Measurements from ENCODE around the gene APEX1. TPM values are rescaled to one million over a fixed set of nuclear protein-coding genes. Genes with fewer than 3 reads are reported as not detected.
A peak's percentile ranks its signal among the peaks of the same experiment; 100 is the strongest.
"Not testable (repeated sequence)": the region's sequence is repeated elsewhere in the genome, so short reads cannot be mapped to it uniquely, and the experiment has no call there.

Gene APEX1
- polyA plus RNA-seq, 1 donor from 2014 or later = 143 TPM

DNA sequence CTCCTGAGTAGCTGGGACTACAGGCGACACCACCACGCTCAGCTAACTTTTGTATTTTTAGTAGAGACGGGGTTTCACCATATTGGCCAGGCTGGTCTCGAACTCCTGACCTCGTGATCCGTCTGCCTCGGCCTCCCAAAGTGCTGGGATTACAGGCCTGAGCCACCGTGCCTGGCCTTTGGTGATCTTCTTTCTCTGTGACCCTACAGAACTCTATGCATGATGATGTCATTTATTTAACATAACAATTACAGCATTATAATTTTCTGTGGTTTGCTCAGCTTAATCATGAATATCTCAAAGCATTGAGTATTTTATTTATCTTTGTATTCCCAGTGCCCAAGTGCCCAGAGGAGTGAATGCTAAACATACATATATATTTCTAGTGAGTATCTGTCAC lies 2.2 kb upstream of the APEX1 start:
- H3K9me3 Mint-ChIP-seq, H3K27me3 Mint-ChIP-seq, H3K36me3 Mint-ChIP-seq: not testable (repeated sequence)
- Mint-ChIP-seq H3K4me3 (peak overlapping the region; percentile 16 to 52 (median 33)), H3K4me1 (peaks cover 0 to 18% (median 8%) of the 10 kb centered on the region in 3 donors), H3K27ac (peak overlapping the region in 1 of 3 donors; percentile 63)

DNA sequence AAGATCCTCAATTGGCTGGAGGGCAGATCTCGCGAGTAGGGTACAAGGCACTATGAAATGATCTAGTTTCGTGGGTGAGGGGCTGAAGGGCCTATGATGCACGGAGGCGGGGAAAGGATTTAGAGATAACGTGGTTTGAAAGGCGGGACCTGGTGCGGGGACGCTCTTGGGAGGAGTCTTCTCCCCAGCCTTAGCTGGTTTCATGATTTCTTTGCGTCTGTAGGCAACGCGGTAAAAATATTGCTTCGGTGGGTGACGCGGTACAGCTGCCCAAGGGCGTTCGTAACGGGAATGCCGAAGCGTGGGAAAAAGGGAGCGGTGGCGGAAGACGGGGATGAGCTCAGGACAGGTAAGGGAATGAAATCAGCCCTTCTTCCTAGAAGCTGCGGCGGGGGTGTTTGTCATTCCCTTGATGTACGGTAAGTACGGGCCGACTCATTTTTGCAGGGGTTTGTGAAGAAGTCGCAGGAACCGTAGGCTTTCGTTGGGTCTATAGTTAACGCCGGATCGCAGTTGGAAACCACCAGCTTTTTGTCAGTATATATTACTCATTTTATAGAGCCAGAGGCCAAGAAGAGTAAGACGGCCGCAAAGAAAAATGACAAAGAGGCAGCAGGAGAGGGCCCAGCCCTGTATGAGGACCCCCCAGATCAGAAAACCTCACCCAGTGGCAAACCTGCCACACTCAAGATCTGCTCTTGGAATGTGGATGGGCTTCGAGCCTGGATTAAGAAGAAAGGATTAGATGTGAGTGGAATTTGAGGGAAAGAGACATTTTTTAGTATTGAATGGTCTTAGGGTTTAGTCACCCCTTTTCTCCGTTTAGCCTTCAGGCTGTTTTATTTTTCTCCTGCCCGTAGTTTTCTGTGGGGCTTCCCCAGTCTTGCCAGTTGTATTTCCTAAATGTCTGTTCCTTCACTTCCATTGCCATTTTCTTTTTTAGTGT lies 602 bp downstream of the APEX1 start:
- Mint-ChIP-seq H3K27ac (no peak overlapping the region), H3K9me3 (no peaks in the 10 kb centered on the region), H3K4me3 (no peak overlapping the region), H3K4me1 (peaks cover 6 to 32% (median 16%) of the 10 kb centered on the region in 3 donors), H3K27me3 (no peaks in the 10 kb centered on the region), H3K36me3 (peaks cover 7% of the 10 kb centered on the region)

DNA sequence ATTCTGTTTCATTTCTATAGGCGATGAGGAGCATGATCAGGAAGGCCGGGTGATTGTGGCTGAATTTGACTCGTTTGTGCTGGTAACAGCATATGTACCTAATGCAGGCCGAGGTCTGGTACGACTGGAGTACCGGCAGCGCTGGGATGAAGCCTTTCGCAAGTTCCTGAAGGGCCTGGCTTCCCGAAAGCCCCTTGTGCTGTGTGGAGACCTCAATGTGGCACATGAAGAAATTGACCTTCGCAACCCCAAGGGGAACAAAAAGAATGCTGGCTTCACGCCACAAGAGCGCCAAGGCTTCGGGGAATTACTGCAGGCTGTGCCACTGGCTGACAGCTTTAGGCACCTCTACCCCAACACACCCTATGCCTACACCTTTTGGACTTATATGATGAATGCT lies 1.9 kb downstream of the APEX1 start:
- Mint-ChIP-seq H3K4me1 (peaks cover 11 to 37% (median 18%) of the 10 kb centered on the region in 3 donors), H3K27ac (peak overlapping the region in 2 of 3 donors; percentile 60 to 85), H3K27me3 (no peaks in the 10 kb centered on the region), H3K4me3 (peak overlapping the region in 2 of 4 donors; percentile 8 to 25), H3K9me3 (no peaks in the 10 kb centered on the region), H3K36me3 (peaks cover 6% of the 10 kb centered on the region)

DNA sequence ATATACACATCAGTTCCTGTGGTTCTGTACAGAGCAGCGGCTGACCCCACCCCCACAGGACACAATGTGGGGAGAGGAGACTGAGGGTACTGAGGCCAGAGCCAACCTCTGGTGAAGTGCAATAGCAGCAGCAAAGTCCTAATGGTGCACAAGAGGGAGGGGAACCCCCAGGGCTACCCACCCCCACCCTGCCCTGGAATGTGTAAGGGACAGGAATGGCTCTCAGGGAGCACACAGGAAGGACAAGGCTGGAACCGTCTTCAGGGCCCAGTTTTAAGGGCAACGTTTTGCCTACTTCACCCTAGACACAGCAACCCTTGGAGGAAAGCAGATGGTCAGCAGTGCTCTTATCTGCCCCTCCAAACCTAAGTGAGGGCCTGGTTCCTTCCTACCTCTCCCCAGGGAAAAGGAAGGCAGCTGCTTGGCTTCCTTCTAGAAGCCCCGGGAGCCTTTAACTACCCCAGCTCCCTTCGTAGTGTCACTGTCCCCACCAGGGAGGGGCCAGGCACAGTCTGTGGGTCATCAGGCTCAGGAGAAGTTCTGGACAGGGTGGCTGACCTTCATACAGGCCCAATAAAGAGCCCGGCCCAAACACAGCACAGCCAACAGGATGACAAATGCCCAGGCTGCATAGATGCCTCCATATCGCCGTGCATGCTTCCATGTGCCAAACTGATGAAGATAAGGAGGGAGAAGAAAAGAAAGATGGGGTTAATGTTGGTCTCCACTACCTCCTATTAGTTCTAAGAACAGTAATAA lies 3.2 kb downstream of the APEX1 start:
- no peaks in the 10 kb centered on the region for H3K27me3 Mint-ChIP-seq
- no peaks in the 10 kb centered on the region for H3K9me3 Mint-ChIP-seq
- peak overlapping the region in 2 of 4 donors; percentile 19 to 24 for H3K4me3 Mint-ChIP-seq
- H3K36me3 Mint-ChIP-seq = peaks cover 2% of the 10 kb centered on the region
- H3K4me1 Mint-ChIP-seq = peaks cover 11 to 36% (median 15%) of the 10 kb centered on the region in 3 donors
- H3K27ac Mint-ChIP-seq = peak overlapping the region in 2 of 3 donors; percentile 84 to 85

DNA sequence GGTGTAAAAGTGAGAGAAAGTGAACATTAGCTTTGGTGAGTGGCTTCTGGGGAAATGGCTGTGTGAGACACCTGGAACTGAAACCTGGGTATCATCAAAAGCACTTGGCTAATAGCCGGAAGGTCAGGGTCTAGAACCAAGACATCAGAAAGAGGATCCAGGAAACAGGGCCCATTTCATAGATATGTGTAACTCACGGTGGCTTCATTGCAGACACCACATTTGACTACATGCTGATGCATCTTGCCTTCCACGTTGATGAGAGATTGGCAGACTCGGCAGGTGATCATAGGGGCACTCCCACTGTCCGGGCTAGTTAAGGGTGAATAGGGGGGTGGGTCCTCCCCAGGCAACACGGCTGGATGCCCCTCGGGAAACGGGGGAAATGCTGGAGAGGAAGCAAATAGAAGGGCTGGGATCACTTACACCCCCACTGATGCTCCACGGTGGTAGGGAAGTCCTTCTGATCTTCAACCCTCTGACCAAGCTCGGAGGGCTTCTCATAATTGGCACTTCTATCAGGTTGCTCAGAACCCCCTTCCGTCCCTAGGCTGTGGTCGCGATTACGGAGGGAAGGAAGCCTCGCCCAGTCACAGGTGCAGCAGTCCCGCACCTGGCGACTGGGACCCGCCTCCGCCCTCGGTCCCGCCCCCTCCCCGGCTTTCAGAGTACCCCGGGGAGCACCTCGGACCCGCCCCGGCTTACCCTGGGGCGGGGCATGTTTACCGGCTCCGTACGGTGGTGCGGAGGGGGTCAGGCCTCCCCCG lies 5.6 kb downstream of the APEX1 start:
- no peaks in the 10 kb centered on the region for H3K9me3 Mint-ChIP-seq
- H3K4me1 Mint-ChIP-seq = peaks cover 11 to 44% (median 15%) of the 10 kb centered on the region in 3 donors
- H3K27ac Mint-ChIP-seq = peak overlapping the region; percentile 94 to 100 (median 98)

DNA sequence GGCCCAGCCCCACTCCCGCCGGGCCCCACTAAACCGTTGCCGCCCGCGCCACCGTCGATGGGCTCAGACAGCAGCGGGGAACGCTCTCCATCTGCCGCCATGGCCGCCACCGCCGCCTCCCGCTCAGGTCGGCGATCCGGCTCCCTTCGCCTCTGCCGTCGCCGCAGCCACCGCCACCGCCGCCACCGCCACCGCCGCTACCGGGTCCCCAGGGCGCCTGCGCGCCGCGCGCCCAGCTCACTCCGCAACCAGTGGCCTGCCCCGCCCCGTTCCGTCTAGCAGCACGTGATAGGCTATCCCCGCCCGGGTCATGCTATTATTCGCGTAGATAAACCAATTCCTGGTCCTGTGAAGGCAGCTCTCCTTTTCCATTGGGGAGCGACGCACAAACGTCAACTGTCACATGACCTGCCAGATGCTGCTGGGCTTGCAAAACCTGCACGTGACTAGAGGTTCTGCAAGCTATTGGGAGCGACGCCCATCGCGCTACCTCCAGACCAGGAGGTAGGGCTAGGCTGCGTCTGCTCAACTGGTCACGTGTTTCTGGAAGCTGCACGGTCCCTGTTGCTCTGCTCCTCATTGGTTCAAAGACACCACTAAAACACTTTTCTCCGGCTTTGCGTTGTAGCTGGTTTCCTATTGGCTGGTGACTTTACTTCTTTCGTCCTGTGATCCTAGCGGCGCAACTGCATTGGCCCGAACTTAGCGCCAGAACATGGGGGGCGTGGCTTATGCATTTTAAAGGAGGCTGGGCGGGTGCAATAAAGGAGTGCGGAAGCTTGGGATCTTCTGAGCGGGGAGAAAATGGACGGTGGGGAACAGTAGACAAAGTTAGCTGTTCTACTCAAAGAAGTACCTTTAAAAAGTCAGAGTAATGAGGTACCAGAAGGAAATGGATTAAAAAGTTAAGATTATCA lies 6.5 kb downstream of the APEX1 start, which contains the start of gene PIP4P1:
PIP4P1 (minus strand) TSS at position 210 of the 917 bp plus-strand sequence; CDS start at position 101, 109 bp downstream.
- Mint-ChIP-seq H3K27me3 (no peaks in the 10 kb centered on the region), H3K9me3 (no peaks in the 10 kb centered on the region), H3K4me1 (peaks cover 11 to 44% (median 15%) of the 10 kb centered on the region in 3 donors), H3K36me3 (peaks cover 2% of the 10 kb centered on the region), H3K4me3 (peak within 1 kb of the TSS; percentile 84 to 98 (median 96)), H3K27ac (peak within 1 kb of the TSS; percentile 94 to 100 (median 98))

More for the DNA sequence above, 5.6 kb downstream of the APEX1 start:
- no peaks in the 10 kb centered on the region for H3K27me3 Mint-ChIP-seq
- H3K36me3 Mint-ChIP-seq = peaks cover 2% of the 10 kb centered on the region
- peak overlapping the region; percentile 84 to 98 (median 96) for H3K4me3 Mint-ChIP-seq

DNA sequence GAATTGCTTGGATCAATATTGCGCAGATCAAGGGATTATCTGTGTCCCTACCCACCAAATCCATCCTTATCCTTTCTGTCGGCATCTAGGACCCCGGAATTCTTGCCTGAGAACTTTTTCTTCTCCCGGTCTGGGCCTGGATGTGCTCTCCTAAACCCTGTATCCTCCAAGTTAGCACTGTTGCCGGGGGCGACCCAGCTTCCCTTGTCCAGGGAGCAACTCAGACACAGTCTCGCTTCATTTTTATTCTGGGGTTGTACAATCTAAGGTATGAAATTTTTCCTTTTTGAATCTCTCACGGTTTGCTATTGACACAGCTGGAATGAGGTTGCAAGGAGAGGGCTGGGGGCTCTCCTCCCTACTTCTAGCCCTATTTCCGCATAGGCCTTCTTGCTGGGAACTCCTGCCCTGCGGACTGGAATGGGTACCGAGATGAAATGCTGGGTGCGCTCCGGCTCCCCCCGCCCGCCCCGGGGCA lies 13.8 kb downstream of the APEX1 start:
- Mint-ChIP-seq H3K4me1 (peaks cover 26 to 30% (median 28%) of the 10 kb centered on the region in 3 donors), H3K36me3 (peaks cover 5% of the 10 kb centered on the region), H3K27me3 (no peaks in the 10 kb centered on the region), H3K4me3 (peak overlapping the region; percentile 93 to 100 (median 98)), H3K9me3 (no peaks in the 10 kb centered on the region), H3K27ac (peak overlapping the region; percentile 76 to 96 (median 76))

DNA sequence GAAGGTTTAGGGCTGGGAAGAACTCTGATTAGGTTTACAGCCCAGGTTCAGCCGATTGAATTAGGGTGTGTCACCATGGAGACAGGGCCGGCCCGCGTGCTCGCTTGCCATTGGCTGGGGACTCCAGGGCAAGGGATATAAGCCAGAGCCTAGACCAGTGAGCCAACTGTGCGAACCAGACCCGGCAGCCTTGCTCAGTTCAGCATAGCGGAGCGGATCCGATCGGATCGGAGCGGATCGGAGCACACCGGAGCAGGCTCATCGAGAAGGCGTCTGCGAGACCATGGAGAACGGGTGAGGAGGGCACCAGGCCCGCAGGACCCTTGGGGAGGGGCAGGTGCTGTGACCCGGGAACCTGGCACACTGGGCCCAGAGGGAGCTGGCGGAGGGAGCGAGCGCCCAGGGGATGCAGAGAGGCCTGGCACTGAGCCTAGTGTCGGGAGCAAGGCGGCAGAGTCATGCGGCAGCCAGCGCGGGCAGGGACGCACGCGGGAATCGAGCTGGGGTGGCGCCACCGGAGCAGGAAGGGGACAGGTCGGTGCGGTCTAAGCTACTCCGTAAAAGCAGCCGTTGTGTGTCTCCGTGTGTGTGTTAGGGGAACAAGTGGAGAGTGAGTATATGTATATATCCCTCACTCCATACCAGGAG lies 14.3 kb downstream of the APEX1 start, which contains the start of gene PNP:
PNP (plus strand) TSS at position 165 of the 648 bp plus-strand sequence; CDS start at position 284, 119 bp downstream.
- H3K9me3 Mint-ChIP-seq = no peaks in the 10 kb centered on the region
- H3K27ac Mint-ChIP-seq = peak within 1 kb of the TSS; percentile 76 to 96 (median 76)
- peaks cover 26 to 30% (median 27%) of the 10 kb centered on the region in 3 donors for H3K4me1 Mint-ChIP-seq
- H3K27me3 Mint-ChIP-seq = no peaks in the 10 kb centered on the region
- peaks cover 10% of the 10 kb centered on the region for H3K36me3 Mint-ChIP-seq
- peak within 1 kb of the TSS; percentile 93 to 100 (median 98) for H3K4me3 Mint-ChIP-seq

DNA sequence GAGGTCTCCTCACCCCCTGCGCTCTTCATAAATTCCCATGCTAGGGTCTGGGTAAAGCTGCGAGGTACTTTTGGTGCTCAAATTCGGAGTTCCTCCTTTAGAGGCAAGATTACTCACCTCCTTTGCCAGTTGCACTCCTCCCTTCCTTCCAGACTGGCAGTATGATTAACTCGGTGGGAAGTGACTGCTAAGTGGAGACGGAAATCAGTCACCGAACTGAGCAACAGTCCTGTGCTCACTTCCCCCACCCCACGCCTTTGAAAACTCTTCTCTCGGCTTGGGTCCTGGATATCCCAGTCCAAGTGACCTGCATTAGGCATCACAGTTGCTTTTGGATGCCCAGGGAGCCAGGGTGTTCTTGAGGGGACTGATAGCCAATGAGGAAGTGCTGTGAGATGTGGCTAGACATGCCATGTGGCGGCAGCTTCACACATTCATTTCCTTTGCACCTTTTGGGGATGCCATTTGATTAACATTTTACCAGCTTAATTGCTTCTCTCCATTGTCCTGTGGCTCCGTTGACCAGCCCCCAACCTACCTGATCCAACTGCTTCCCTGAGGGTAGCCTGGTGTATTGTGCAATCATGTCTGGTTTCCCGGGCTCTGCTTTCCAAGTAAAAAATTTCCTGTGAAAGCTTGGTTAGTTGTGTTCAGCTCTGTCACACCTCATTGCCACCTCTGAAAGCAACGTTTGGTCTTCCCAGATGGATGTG lies 15.0 kb downstream of the APEX1 start:
- Mint-ChIP-seq H3K27ac (peak overlapping the region; percentile 76 to 96 (median 76)), H3K36me3 (peaks cover 11% of the 10 kb centered on the region), H3K9me3 (no peaks in the 10 kb centered on the region), H3K4me3 (peak overlapping the region; percentile 93 to 100 (median 98)), H3K27me3 (no peaks in the 10 kb centered on the region), H3K4me1 (peaks cover 23 to 30% (median 26%) of the 10 kb centered on the region in 3 donors)

DNA sequence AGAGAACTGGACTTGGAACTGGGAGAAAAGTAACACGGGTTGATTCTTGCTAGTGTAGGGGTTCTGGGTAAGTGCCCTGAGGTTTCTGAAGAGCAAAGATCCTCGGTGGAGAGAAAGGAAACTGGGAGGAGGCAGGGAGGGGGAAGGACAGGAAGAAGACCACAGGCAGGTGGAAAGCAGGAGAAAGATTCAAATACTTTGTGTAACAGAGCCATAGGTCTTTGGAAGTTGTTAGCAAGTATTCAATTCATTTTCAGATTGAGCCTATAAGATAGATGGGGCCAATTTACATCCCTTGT lies 15.5 kb downstream of the APEX1 start:
- Mint-ChIP-seq H3K27me3 (no peaks in the 10 kb centered on the region), H3K4me3 (peak overlapping the region; percentile 93 to 100 (median 98)), H3K27ac (peak overlapping the region; percentile 76 to 96 (median 76)), H3K4me1 (peaks cover 24 to 30% (median 26%) of the 10 kb centered on the region in 3 donors), H3K9me3 (no peaks in the 10 kb centered on the region), H3K36me3 (peaks cover 11% of the 10 kb centered on the region)

DNA sequence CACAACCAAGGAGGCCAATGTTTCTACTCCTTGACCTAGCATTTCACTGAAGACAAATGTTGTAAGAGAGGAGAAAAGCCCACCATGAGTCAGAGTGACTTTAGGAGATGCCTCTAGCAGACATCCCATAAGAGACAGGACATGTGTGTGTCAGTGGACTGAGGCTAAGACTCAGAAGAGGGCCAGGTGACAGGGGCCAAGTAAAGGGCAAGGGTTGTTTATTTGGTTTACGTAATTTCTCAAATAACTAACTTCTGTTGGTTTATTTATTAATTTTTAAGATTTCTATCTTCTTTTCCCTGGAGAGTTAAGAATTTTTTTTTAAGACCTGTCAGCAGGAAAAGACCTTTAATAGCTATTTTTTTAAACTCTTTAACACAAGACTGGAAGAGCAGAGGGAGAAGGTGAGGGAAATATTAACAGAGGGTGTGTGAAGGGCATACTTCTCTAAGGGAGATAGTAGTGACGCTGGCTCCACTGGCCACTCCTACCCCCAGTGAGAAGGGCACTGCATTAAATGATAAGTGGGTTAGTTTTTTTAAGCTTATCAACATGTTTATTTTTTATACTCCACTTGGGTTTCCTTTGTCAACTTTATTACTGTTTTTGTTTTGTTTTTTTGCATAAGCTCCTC lies 17.6 kb downstream of the APEX1 start:
- Mint-ChIP-seq H3K27ac (peak overlapping the region in 1 of 3 donors; percentile 5), H3K9me3 (no peaks in the 10 kb centered on the region), H3K36me3 (peaks cover 16% of the 10 kb centered on the region), H3K4me3 (peak overlapping the region in 2 of 4 donors; percentile 70 to 82), H3K4me1 (peaks cover 35 to 40% (median 37%) of the 10 kb centered on the region in 3 donors), H3K27me3 (no peaks in the 10 kb centered on the region)

DNA sequence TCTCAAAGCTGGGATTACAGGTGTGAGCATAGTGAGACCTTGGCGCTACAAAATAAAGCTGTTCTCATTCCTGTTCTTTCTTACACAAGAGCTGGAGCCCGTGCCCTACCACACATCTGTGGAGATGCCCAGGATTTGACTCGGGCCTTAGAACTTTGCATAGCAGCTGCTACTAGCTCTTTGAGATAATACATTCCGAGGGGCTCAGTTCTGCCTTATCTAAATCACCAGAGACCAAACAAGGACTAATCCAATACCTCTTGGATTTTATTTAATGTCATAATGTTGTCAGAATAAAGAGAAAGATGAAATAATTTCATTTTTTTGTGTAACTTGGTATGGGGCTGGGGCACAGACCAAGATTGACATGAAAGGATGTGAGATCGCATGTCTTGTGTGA lies 21.8 kb downstream of the APEX1 start:
- Mint-ChIP-seq H3K27ac (peak overlapping the region; percentile 1 to 91 (median 10)), H3K4me1 (peaks cover 16 to 29% (median 21%) of the 10 kb centered on the region in 3 donors), H3K9me3 (no peaks in the 10 kb centered on the region), H3K4me3 (peak overlapping the region; percentile 4 to 59 (median 38)), H3K27me3 (no peaks in the 10 kb centered on the region), H3K36me3 (peaks cover 15% of the 10 kb centered on the region)
